Measurements from ENCODE around the gene SBK3.
A peak's percentile ranks its signal among the peaks of the same experiment; 100 is the strongest.

SBK3 gene

DNA sequence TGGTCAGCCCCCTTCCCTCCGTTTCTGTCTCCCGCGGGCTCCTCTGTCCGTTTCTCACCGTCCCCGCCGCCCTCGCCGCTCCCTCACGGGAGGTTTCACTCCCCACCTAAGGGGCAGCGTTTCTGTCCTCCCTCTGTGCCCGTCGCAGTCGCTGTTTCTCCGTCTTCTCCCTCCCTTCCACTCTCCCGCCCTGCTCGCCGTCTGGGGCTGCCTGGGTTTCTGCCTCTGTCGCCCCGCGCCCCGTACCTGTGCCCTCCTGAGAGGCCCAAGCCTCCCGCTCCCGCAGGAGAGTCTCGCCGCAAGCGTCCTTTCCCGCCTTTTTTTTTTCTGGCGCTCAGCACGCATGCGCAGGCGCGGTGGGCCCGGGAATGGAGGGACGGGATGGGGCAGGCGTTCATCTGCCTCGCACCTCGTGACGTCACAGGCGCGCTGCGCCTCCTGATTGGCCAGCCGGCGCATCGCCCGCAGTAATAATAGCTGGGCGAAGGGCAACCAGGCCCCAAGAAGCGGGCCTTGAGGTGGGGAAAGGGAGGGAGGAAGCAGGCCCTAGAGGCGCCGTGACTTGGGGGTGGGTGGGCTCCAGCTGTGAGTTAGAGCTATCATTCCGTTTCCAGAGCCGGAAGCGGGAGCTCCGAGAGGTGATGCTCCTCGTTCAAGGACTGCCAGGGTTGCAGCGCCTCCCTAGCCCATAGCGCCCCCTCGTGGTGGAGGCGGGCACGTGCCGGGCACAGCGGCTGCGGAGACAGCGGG, 41.7 kb downstream of the SBK3 start:
- WGBS (ENCODE audit: extremely low coverage, insufficient coverage, low lambda C conversion rate): no CpG with 5 or more reads among the region's 64 CpGs
- H2BK120ac ChIP-seq (ENCODE audit: low read depth, low read length): no peak overlapping the region
- H2AK5ac ChIP-seq (ENCODE audit: low read length): no peak overlapping the region
- no peaks in the 10 kb centered on the region for H3K79me2 ChIP-seq (ENCODE audit: control insufficient read depth, insufficient read depth, low read length)
- no peak overlapping the region for H3K27ac ChIP-seq (ENCODE audit: low read depth, low read length)
- peak; percentile 94 for DNase-seq
- no peak overlapping the region for H3K23ac ChIP-seq (ENCODE audit: low read length)
- H4K5ac ChIP-seq (ENCODE audit: low read length): no peak overlapping the region
- no peaks in the 10 kb centered on the region for H3K4me1 ChIP-seq (ENCODE audit: control insufficient read depth, low read depth, low read length)
- peaks cover 2% of the 10 kb centered on the region for H3K27me3 ChIP-seq (ENCODE audit: insufficient read depth, low read length, poor library complexity)
- no peak overlapping the region for H3K9ac ChIP-seq (ENCODE audit: low read length)
- no peak overlapping the region for H4K8ac ChIP-seq (ENCODE audit: low read depth, low read length)
- no peak overlapping the region for H2BK5ac ChIP-seq (ENCODE audit: low read length)
- no peaks in the 10 kb centered on the region for H3K79me1 ChIP-seq (ENCODE audit: low read length)
- no peak overlapping the region for H3K18ac ChIP-seq (ENCODE audit: low read length)
- no peak overlapping the region for H3K4ac ChIP-seq (ENCODE audit: low read depth, low read length)
- H3K56ac ChIP-seq (ENCODE audit: low read length): no peak overlapping the region
- no peak overlapping the region for H3K4me3 ChIP-seq (ENCODE audit: low read length)
- peak overlapping the region; percentile 36 for H3K4me2 ChIP-seq (ENCODE audit: low read length)
- H3K36me3 ChIP-seq (ENCODE audit: control insufficient read depth, insufficient read depth, low read length): no peaks in the 10 kb centered on the region
- H2BK15ac ChIP-seq (replicated peaks; ENCODE audit: low read depth): no peak overlapping the region

DNA sequence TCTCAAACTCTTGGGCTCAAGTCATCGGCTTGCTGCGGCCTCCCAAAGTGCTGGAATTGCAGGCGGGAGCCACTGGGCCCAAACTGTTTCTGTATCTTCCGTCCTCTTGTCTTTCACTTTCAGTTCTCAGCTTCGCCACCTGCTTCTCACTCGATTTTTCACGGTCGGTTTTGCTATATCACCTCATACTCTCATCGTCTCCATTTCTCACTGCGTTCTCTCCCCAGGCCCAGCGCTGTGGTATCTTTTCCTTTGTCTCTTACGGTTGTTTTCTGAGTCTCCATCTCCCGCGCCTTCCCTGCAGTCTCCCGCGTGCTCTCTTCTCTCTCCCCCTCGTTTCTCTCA, 42.2 kb downstream of the SBK3 start:
- no peak overlapping the region for H2BK5ac ChIP-seq (ENCODE audit: low read length)
- H3K36me3 ChIP-seq (ENCODE audit: control insufficient read depth, insufficient read depth, low read length): no peaks in the 10 kb centered on the region
- WGBS (ENCODE audit: extremely low coverage, insufficient coverage, low lambda C conversion rate): no CpG with 5 or more reads among the region's 17 CpGs
- no peak overlapping the region for H3K18ac ChIP-seq (ENCODE audit: low read length)
- no peak overlapping the region for H2BK120ac ChIP-seq (ENCODE audit: low read depth, low read length)
- peaks cover 2% of the 10 kb centered on the region for H3K27me3 ChIP-seq (ENCODE audit: insufficient read depth, low read length, poor library complexity)
- no peak overlapping the region for H4K8ac ChIP-seq (ENCODE audit: low read depth, low read length)
- H3K9ac ChIP-seq (ENCODE audit: low read length): no peak overlapping the region
- H3K4me2 ChIP-seq (ENCODE audit: low read length): no peak overlapping the region
- H3K23ac ChIP-seq (ENCODE audit: low read length): no peak overlapping the region
- H2BK15ac ChIP-seq (replicated peaks; ENCODE audit: low read depth): no peak overlapping the region
- no peak overlapping the region for H3K4me3 ChIP-seq (ENCODE audit: low read length)
- H3K27ac ChIP-seq (ENCODE audit: low read depth, low read length): no peak overlapping the region
- H3K4me1 ChIP-seq (ENCODE audit: control insufficient read depth, low read depth, low read length): no peaks in the 10 kb centered on the region
- no peak overlapping the region for H4K5ac ChIP-seq (ENCODE audit: low read length)
- H3K4ac ChIP-seq (ENCODE audit: low read depth, low read length): no peak overlapping the region
- no peaks in the 10 kb centered on the region for H3K79me1 ChIP-seq (ENCODE audit: low read length)
- H2AK5ac ChIP-seq (ENCODE audit: low read length): no peak overlapping the region
- H3K79me2 ChIP-seq (ENCODE audit: control insufficient read depth, insufficient read depth, low read length): no peaks in the 10 kb centered on the region
- DNase-seq: no peak
- H3K56ac ChIP-seq (ENCODE audit: low read length): no peak overlapping the region

DNA sequence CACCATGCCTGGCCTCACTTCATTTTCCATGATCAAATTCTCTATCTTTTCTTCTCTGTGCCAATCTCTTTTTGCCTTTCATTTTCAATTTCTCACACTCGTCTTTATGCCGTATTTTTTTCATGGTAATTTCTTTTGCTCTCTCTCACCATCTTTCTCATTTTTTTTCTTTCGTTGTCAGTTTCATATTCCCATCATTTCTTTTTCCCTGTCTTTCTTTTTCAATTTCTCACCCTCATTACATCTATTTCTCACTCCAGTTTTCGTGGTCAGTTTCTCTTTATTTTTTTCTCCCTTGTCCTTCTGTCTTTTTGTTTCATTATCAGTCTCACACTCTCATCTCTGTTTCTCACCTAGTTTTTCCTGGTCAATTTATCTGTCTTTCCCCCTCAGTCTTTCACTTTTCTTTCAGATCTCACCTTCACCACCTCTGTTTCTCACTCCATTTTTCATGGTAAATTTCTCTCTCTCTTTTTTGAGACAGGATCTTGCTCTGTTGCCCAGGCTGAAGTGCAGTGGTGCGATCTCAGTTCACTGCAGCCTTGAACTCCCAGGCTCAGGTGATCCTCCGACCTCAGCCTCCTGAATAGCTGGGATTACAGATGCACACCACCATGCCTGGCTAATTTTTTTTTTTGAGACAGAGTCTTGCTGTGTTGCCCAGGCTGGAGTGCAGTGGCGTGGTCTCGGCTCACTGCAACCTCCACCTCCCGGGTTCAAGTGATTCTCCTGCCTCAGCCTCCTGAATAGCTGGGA, 43.0 kb downstream of the SBK3 start:
- Histone ChIP-seq H3K23ac (ENCODE audit: low read length) (no peak overlapping the region), H4K8ac (ENCODE audit: low read depth, low read length) (no peak overlapping the region), H3K27ac (ENCODE audit: low read depth, low read length) (no peak overlapping the region), H3K56ac (ENCODE audit: low read length) (no peak overlapping the region), H3K36me3 (ENCODE audit: control insufficient read depth, insufficient read depth, low read length) (no peaks in the 10 kb centered on the region), H2BK120ac (ENCODE audit: low read depth, low read length) (no peak overlapping the region), H3K4me2 (ENCODE audit: low read length) (no peak overlapping the region), H3K79me1 (ENCODE audit: low read length) (no peaks in the 10 kb centered on the region), H3K79me2 (ENCODE audit: control insufficient read depth, insufficient read depth, low read length) (no peaks in the 10 kb centered on the region), H2BK5ac (ENCODE audit: low read length) (no peak overlapping the region), H3K18ac (ENCODE audit: low read length) (no peak overlapping the region), H4K5ac (ENCODE audit: low read length) (no peak overlapping the region), H3K9ac (ENCODE audit: low read length) (no peak overlapping the region), H2AK5ac (ENCODE audit: low read length) (no peak overlapping the region), H3K4me3 (ENCODE audit: low read length) (no peak overlapping the region), H2BK15ac (replicated peaks; ENCODE audit: low read depth) (no peak overlapping the region), H3K27me3 (ENCODE audit: insufficient read depth, low read length, poor library complexity) (peaks cover 2% of the 10 kb centered on the region), H3K4me1 (ENCODE audit: control insufficient read depth, low read depth, low read length) (no peaks in the 10 kb centered on the region), H3K4ac (ENCODE audit: low read depth, low read length) (no peak overlapping the region)
- WGBS (ENCODE audit: extremely low coverage, insufficient coverage, low lambda C conversion rate): 100% methylated on average over 4 of the region's 9 CpGs
- no peak for DNase-seq

DNA sequence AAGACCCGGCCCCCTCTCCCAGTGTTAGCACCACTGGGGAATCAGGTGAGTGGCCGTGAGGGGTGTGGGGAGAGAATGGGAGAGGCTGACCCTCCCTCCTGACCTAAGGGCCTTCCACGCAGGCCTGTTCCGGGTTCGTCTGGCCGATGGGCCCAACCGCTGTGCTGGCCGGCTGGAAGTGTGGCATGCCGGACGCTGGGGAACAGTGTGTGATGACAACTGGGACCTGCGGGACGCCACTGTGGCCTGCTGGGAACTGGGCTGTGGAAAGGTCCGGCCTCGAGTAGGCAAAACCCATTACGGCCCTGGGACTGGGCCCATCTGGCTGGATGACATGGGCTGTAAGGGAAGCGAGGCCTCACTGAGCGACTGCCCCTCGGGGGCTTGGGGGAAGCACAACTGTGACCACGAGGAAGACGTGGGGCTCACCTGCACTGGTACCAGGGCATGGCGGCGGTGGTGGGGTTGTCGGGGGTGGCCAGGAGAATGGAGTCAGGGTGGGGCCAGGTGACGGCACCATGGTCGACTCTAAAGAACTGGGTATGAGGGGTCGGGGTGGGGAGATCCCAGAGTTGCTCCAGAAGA, 44.9 kb downstream of the SBK3 start:
- no peak overlapping the region for H3K23ac ChIP-seq (ENCODE audit: low read length)
- no peak overlapping the region for H2BK5ac ChIP-seq (ENCODE audit: low read length)
- H3K27ac ChIP-seq (ENCODE audit: low read depth, low read length): no peak overlapping the region
- H3K18ac ChIP-seq (ENCODE audit: low read length): no peak overlapping the region
- H3K9ac ChIP-seq (ENCODE audit: low read length): no peak overlapping the region
- H2BK15ac ChIP-seq (replicated peaks; ENCODE audit: low read depth): no peak overlapping the region
- no peak overlapping the region for H2AK5ac ChIP-seq (ENCODE audit: low read length)
- no peak for DNase-seq
- no peaks in the 10 kb centered on the region for H3K79me2 ChIP-seq (ENCODE audit: control insufficient read depth, insufficient read depth, low read length)
- no peak overlapping the region for H3K4me2 ChIP-seq (ENCODE audit: low read length)
- WGBS (ENCODE audit: extremely low coverage, insufficient coverage, low lambda C conversion rate): no CpG with 5 or more reads among the region's 26 CpGs
- no peak overlapping the region for H3K56ac ChIP-seq (ENCODE audit: low read length)
- H3K27me3 ChIP-seq (ENCODE audit: insufficient read depth, low read length, poor library complexity): peaks cover 2% of the 10 kb centered on the region
- no peak overlapping the region for H4K8ac ChIP-seq (ENCODE audit: low read depth, low read length)
- no peaks in the 10 kb centered on the region for H3K4me1 ChIP-seq (ENCODE audit: control insufficient read depth, low read depth, low read length)
- H2BK120ac ChIP-seq (ENCODE audit: low read depth, low read length): no peak overlapping the region
- H3K4me3 ChIP-seq (ENCODE audit: low read length): no peak overlapping the region
- H3K4ac ChIP-seq (ENCODE audit: low read depth, low read length): no peak overlapping the region
- H3K79me1 ChIP-seq (ENCODE audit: low read length): no peaks in the 10 kb centered on the region
- no peak overlapping the region for H4K5ac ChIP-seq (ENCODE audit: low read length)
- no peaks in the 10 kb centered on the region for H3K36me3 ChIP-seq (ENCODE audit: control insufficient read depth, insufficient read depth, low read length)

DNA sequence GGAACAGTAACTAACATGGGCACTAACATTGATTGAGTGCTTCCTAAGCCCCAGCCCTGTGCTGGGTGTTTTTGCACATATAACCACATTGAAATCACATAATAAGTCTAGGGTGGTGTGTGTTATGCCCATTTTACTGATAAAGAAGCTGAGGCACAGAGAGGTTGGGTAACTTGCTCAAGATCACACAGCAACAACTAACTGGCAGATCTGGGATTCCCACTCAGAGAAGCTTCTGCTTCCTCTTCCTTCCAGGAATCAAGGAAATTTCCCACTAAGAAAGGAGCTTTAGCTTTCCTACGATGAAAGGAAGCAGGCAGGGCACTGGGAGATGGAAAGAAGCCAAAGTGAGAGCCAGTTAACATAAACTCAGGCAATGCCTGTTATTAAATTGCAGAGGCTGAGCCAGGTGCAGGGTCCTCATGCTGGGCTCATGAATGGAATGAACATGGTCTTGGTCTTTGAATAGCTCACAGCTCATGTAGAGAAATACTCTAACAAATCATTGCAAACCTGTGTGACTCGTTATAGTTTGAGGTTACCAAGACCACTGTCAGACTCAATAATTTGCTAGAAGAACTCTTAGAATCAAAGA, 47.0 kb downstream of the SBK3 start:
- no peak overlapping the region for H2BK15ac ChIP-seq (replicated peaks; ENCODE audit: low read depth)
- H2BK5ac ChIP-seq (ENCODE audit: low read length): no peak overlapping the region
- no peak overlapping the region for H3K23ac ChIP-seq (ENCODE audit: low read length)
- no peak overlapping the region for H3K27ac ChIP-seq (ENCODE audit: low read depth, low read length)
- no peaks in the 10 kb centered on the region for H3K36me3 ChIP-seq (ENCODE audit: control insufficient read depth, insufficient read depth, low read length)
- no peaks in the 10 kb centered on the region for H3K4me1 ChIP-seq (ENCODE audit: control insufficient read depth, low read depth, low read length)
- no peaks in the 10 kb centered on the region for H3K27me3 ChIP-seq (ENCODE audit: insufficient read depth, low read length, poor library complexity)
- no peaks in the 10 kb centered on the region for H3K79me1 ChIP-seq (ENCODE audit: low read length)
- no peak overlapping the region for H3K4ac ChIP-seq (ENCODE audit: low read depth, low read length)
- no peak overlapping the region for H3K4me2 ChIP-seq (ENCODE audit: low read length)
- H4K5ac ChIP-seq (ENCODE audit: low read length): no peak overlapping the region
- no peak overlapping the region for H3K18ac ChIP-seq (ENCODE audit: low read length)
- WGBS (ENCODE audit: extremely low coverage, insufficient coverage, low lambda C conversion rate): no CpG with 5 or more reads among the region's 2 CpGs
- H3K79me2 ChIP-seq (ENCODE audit: control insufficient read depth, insufficient read depth, low read length): no peaks in the 10 kb centered on the region
- no peak overlapping the region for H4K8ac ChIP-seq (ENCODE audit: low read depth, low read length)
- H2AK5ac ChIP-seq (ENCODE audit: low read length): no peak overlapping the region
- no peak overlapping the region for H3K4me3 ChIP-seq (ENCODE audit: low read length)
- no peak overlapping the region for H2BK120ac ChIP-seq (ENCODE audit: low read depth, low read length)
- no peak overlapping the region for H3K9ac ChIP-seq (ENCODE audit: low read length)
- DNase-seq: no peak
- H3K56ac ChIP-seq (ENCODE audit: low read length): no peak overlapping the region
